HG02571 (cell line): ENCODE results near the gene BDKRB1.

ENCODE experiments used
- ATAC-seq: cut with Tn5 transposase; IDR thresholded peaks from one replicate; pipeline ENCODE4 v1.9.1; 2021; ENCODE audit warnings: mild to moderate bottlenecking, moderate library complexity; ENCODE audit not compliant: unreplicated experiment

BDKRB1 gene

DNA sequence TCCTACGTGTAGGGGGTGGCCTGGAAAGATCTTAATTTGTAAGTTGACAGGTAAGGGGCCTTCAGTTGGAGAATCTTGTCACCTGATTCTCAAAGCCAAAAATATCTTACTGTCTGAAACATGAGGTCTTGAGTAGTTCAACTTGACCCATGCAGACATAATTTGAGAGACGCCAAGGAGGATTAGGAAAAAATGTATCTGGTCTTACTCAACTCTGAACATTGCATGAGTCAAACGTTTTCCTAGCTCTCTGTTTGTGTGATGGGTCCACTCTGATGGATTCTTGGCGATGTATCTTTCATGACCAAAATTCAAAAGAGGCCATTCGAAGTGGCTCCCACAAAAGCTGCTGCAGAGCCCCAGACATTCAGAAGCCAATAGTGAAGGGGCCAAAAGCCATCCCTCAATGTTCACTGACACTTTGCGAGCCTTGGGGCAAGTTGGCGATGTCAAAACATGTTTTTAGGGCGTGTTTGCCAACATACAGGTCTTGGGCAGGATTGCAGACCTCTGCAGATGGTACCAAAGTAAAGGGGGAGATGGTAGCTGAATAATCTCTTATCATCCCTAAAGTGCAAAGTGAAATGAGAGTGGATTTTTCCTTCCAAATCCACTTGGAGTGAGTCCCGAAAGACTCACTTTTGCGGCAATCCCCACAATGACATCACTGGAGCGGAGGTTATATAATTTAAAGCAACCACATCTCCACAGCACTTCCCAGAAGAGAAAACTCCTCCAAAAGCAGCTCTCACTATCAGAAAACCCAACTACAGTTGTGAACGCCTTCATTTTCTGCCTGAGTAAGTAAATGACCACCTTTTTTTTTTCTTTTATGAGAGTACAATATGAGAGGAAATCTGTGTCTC lies at the start of gene BDKRB1:
TSS of gene BDKRB1 (plus strand) at position 710 of the 866 bp plus-strand sequence. CDS start 7,473 bp downstream, outside the sequence.
- ATAC-seq: no peak

DNA sequence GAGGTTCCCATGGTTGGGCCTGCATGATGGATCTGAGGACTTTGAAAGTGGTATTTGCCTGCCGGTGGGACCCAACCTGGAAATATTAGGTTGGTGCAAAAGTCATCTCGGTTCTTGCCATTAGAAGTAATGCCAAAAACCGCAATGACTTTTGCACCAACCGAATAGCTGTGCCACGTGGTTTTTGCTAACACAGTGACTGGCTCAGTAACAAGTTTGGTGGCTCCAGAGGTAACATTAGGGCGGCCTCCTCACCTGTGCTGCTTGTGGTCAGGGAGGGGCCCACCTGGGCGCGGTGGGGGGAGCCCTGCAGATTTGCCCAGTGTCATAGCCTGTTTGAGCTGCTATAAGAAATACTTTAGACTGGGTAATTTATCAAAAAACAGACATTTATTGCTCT lies 49.5 kb upstream of the BDKRB1 start:
- no peak for ATAC-seq

DNA sequence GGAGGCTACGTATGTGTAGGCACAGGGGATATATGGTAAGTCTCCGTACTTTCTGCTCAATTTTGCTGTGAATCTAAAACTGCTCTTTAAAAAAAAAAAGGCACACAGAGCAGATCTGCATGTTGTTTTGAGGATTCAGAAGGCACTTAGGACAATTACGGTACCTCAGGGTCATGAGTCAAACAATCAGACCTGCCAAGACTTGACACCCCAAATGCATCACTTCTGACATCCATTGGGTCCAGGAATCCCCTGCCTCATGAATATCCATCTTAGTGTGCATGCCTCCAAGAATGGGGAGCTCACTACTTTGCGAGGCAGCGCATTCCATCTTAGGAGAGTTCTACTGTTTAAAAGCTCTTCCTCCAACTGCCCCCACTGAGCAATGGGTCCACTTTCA lies 48.3 kb upstream of the BDKRB1 start:
- ATAC-seq: no peak

DNA sequence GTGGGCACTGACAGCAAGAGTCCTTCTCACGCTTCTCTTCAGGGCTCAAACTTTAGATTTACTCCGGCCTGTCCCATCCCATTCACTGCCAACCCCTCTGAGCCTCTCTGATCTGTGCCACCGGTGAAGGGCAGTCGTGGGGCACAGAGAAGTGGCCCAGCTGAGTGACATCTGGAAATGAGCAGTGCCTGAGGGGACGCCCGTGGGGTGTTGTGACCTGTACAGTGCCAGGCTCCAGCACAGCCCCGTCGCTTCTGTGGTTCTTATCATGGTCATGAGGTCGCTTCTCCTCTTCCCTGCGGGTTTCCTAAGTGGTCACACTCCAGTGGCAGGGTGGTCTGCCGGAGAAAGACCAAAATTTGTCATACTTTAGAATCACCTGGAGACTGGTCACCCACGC lies 47.3 kb upstream of the BDKRB1 start:
- no peak for ATAC-seq

DNA sequence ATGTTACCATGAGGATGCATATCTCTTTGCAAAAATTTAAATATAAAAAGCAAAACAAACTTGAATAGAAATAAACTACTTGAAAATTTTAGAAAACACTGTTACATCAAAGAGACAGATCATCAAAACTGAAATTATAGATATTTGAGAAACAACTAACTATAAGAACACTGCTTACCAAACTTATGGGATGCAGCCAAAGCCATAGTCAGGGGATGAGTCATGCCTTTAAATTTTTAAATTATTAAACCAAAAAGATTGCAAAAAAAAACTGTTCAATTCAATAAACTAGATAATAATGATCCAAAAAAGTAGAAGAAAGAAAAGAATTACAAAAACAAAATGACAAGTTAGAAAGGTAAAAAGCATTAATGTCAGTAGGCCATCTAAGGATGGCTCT lies 43.9 kb upstream of the BDKRB1 start:
- ATAC-seq: no peak

DNA sequence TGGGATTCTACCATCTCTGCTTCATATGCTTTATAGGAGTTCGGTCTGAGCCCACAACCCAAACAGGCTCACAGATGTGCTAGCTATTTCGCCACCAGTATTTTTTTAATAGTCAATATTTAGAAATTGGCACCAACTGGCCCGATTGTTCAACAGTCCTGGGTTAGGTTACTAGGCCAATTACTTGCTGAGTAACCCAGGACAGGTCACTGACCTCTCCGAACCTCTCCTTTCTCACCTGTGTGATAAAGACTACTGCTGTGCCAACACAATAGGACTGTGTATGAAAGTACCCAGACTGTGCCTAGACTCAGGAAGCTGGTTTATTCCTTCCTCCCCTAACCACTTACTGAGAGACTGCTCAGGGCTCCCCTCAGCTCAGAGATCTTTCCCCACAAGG lies 43.1 kb upstream of the BDKRB1 start:
- ATAC-seq: no peak

DNA sequence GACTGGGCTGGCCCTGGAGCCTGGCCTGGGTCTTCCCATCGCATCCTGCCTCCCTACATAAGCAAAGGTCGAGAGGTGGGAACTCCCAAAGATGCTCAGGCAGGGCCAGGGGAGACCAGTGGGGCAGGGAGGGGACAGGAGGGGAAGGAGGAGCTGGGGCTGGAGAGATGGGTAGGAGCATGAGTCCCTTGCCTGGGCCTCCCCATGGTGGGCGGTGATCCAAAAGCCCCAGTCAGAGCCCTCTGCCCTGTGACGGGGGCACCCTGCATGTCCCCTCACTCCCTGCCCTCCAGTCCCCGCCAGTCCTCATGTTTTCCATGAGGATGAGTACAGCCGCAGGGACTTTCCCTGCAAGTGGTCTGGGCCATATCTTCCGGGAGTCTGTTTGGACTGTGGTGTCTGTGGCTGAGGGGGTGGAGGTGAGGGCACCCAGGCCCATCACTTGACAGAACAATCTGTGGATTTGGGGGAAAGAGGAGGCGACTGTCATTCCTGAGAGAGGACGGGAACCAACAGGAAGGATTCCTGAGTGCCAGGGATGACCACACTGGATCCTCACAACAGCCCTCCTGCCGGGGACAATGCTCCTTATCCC lies 42.0 kb upstream of the BDKRB1 start:
- no peak for ATAC-seq

DNA sequence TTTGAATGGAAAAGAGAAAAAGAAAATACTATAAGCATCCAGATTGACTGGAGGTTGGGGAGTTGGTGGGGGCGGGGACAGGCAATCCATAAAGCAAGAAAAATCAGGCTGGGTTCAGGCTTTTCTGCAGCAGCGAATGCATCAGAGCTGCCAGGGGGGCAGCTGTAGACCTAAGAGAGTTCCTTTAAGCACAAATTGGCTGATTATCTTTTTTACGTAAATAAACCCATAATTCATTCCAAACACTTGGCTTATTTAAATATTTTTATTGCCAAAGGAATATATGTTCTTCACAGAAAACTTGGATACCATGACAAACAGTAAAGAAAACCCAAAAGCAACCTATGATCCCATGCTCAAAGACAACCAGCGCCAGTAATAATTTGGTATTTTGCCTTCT lies 41.2 kb upstream of the BDKRB1 start:
- no peak for ATAC-seq

DNA sequence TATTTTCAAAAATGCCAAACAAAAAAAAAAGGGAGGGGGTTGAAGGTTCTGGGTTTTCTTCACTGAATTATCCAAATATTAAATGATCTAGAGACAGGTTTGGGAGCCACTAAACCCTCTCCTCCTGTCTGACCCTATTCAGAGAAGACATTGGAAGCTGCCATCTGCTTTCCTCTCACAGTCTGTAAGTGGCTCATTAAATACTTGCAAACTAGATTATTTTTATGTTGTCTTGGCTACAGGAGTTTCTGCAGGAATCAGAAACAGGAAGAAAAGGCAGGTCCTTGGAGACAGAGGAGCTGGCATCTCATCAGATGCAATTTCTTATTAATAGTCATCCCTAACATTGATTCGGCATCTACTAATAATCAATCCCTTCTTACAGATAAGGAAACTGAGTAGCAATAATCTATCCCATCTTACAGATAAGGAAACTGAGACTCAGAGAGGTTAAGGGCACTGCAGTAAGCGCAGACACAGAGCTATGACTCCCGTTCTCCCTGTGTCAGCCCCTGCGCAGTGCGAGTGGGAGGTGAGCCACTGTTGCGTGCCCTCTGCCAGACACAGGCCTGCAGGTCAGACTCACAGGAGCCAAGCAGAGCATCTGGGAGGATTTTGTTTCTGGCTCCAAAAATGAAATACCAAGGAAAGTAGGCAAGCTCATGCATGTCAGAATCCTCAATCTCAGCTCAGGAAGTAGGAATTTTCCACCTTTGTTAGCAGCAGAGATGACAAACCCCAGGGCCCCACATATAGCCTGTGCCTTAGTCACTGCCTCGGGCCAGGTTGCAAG lies 40.4 kb upstream of the BDKRB1 start:
- no peak for ATAC-seq

DNA sequence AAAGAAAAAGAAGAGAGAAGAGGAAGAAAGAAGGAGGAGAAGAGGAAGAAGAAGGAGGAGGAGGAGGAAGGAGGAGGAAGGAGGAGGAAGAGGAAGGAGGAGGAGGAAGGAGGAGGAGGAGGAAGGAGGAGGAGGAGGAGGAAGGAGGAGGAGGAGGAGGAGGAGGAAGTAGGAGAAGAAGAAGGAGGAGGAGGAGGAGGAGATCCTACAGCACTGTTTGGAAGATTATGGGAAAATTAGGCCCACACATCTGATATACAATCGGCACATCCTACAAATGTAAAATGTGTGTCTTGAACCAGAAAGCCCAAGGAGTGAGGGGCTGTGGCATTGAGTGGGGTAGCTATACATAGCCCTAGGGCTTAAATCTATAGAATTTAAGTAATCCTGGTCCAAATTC lies 39.4 kb upstream of the BDKRB1 start:
- no peak for ATAC-seq

DNA sequence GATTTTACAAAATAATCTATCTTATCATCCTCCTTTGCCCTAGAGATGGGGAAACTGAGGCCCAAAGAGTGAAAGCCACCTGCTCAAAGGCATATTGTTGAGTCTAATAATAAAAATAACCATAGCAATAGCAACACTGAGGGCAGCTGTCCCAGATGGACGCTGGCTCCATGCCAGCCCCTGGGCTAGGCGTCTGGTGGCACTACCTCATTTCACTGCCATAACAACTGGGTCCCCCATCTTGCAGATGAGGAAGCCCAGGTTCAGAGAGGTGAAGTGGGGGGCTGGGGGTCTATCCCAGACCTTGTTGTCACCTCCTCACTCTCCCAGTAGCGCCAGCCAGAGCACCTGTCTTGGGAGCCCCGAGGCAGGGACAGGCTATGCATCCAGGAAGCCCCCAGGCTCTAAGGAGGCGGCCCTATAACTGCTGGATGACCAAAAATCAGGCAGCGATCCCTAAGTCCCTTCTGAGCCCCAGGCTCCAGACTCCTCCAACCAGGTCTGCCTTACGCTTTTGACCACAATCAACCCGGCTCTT lies 38.6 kb upstream of the BDKRB1 start:
- ATAC-seq: no peak

DNA sequence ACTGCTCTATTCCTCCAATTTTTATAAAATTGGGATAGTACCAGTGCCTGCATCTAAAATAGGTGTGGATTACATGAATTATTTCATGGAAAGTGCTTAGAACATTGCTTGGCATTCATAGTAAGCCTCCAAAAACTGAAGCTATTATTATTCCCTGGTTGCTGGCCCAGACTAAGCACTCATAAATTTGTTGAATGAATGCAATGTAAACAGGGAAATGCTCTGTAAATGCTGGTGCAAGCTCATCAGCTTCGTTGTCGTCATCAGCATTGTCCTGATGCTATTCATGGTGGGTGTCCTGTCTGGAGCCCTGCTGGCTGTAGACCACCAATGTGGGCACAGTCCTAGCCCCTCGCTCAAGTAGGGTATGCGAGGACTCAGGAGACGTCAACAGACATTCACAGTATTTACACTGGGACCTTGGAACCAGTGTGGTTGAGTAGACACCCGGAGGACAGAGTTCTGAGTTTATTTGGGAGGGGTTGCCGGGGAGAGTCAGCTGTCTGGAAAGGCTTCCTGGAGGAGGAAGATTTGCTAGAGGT lies 34.8 kb upstream of the BDKRB1 start:
- no peak for ATAC-seq

DNA sequence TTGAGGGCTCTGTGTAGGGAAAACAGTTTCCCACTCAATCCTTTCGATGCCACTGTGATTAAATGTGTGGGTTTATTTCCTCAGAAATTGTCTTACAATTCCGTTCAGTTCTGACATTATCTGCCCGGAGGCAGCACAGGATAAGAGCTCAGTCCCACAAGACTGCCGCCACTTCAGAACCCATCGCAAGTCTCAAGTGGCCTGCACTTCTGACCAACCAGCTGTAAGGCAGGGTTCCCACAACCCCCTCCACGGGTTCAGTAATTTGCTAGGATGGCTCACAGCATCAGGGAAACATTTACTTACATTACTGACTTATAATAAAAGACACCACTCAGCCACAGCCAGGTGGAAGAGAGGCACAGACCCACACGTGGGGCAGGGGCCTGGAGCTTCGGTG lies 34.2 kb upstream of the BDKRB1 start:
- no peak for ATAC-seq

DNA sequence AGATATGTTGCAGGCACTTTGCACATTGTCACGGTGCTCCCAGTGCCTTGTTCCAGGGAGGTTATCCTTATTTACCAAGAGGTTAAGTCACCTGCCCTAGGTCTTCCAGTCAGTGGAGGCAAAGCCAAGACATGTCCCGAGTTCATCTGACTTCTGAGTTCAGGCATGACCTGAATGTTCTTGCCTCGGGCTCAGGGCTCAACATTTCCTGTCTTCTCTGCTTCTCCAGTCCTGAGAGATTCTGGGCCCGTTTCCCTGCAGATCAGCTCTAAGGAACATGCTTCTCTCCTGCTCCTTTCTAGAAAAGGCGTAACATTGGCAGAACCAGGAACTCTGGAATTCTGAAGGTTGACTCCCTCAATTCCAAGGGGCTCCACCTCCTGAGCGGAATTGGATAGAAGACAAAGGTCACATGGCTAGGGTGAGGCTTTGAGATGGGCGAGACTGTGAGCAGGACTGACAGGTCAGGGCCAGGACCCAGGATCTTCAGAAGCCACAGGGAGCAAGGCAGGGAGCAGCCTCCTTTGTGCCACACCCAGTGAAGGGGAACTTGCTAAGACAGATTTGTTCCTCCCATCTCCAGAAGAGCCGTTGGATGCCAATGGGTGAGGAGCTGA lies 31.4 kb upstream of the BDKRB1 start:
- ATAC-seq: no peak

DNA sequence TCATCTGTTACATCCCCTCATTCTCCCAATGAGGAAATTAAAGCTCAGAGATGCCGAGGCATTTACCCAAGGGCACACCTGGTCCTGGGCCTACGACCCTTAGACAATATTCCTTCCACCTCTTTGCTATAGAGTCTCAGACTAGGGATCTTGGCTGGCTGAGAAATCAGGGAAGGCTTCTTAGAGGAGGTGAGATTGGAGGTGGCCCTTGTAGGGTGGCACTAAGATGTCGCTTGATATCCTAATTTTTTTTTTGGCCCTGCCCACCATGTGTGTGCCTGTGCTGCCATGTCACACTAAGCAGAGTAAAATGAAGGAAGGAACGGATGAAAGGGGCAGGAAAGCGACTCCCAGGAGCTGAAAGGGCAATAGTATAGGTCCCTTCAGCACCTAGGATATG lies 30.8 kb upstream of the BDKRB1 start:
- no peak for ATAC-seq

DNA sequence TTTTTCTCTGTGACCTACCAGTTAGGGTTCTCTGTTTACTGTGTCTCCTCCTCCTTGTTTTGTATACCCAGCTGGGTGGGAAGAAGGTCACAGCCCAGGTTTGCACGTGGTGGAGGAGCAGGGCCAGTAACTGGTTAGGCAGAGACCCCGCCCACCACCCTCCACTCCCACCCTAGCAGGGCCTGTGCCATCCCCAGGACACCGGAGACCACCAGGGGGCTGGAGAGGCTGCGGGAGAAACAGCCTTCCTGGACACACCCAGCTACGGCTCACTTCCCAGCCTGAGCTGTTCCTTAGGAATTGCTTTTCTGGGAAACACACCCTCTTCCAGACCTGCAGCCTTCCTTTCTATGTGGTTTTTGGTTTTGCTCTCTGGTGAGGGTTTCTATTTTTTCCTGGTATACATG lies 30.3 kb upstream of the BDKRB1 start:
- ATAC-seq: no peak

DNA sequence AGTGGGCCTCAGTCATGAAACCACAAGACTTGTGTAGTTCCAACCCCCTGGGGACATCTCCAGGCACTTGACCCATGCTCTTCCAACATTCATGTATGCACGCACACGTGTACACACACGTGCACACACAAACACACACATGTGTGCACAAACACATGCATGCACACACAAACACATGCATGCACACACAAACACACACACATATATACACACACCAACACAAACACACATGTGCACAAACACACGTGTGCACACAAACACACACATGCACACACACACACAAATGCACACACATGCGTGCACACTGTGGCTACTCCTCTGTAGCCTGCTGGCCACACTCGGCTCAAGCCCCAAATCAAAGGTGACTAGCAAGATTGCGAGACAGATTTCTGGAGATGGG lies 28.6 kb upstream of the BDKRB1 start:
- no peak for ATAC-seq

DNA sequence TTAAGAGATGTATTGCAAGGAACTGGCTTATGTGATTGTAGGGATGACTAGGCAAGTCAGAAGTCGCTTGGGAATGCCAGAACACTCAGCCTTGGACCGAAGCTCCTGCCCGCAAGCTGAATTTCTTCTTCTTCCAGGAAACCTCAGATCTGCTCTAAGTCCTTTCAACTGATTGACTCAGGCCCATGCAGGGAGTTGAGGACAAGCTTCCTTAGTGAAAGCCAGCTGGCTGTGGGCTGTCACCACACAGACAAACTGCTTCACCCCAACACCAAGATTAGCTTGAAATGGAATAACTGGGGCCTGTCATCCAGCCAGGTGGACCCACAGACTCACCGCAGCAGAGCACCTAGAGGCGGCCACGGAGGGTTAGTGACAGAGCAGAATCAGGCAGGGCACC lies 26.7 kb upstream of the BDKRB1 start:
- no peak for ATAC-seq

DNA sequence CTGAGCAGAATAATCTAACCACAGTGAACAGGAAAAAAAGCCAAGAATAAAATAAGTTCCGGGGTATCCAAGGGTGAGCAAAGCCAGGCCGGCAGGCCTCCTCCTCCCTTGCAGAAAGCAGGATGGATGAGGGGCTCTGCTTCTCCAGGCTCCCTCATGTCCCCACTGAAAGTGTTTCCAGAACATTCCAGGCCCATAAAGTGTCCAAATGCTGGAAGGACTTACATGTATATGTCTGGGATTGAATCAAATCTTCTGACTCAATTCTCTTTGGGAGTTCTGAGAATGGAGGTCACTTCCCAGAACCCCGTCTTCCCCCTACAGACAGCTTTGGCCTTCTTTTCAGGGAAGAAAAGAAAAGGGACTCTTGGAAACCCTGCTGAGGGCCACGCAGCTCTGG lies 25.0 kb upstream of the BDKRB1 start:
- no peak for ATAC-seq

DNA sequence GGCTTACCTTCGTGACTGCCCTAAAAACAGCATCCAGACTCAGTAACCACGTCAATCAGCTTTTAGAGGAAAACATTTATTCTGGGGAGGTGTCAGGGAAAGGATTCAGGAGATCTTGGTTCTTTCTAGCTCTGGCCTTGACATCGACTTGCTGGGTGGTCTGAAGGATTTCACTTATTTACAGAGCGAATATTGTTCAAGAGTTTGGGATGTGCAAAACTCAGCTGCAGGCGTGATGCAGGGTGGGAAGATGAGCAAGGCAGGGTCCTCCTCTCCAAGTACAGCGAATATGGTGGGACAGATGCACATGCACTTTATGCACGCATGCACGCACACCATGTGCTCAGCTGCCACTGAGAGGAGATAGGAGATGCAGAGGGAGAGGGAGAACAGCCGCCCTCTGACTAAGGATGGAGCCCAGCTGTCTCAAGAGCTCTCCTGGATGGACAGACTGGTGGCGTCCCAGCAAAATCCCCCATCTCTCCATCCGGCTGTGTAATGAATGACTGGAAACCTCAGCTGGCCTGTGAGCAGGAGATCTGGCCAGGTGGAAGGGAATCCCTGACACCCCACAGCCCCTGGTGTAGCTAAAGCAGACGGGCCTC lies 24.4 kb upstream of the BDKRB1 start:
- ATAC-seq: no peak
